Trophoblast cell (in vitro differentiated cells and primary cell): ENCODE results near the gene ALK.

Experiments used
- DNase-seq, 2 donors: peaks; one replicate each; pipeline ENCODE4 v3.0.0-alpha.2; 2016
- H2AFZ ChIP-seq: 2 replicates; pipeline ENCODE4 v1.6.1; 2013; ENCODE audit warnings: low read length, moderate library complexity, mild to moderate bottlenecking; ENCODE audit not compliant: insufficient read depth, poor library complexity
- H2AK5ac ChIP-seq: 2 replicates; pipeline ENCODE4 v1.6.1; 2013; ENCODE audit warnings: mild to moderate bottlenecking, low read length
- H2BK120ac ChIP-seq: 2 replicates; pipeline ENCODE4 v1.6.1; 2013; ENCODE audit warnings: low read length, mild to moderate bottlenecking, moderate library complexity; ENCODE audit not compliant: insufficient read depth, poor library complexity
- H2BK12ac ChIP-seq: 2 replicates; pipeline ENCODE4 v1.6.1; 2013; ENCODE audit warnings: mild to moderate bottlenecking, low read length, moderate library complexity
- H2BK5ac ChIP-seq: 2 replicates; pipeline ENCODE4 v1.6.1; 2013; ENCODE audit warnings: low read length, low read depth, moderate library complexity, mild to moderate bottlenecking; ENCODE audit not compliant: poor library complexity
- H3K14ac ChIP-seq: 2 replicates; pipeline ENCODE4 v1.6.1; 2013; ENCODE audit warnings: mild to moderate bottlenecking, low read length
- H3K18ac ChIP-seq: 2 replicates; pipeline ENCODE4 v1.6.1; 2013; ENCODE audit warnings: mild to moderate bottlenecking, low read length
- H3K23ac ChIP-seq: 2 replicates; pipeline ENCODE4 v1.6.1; 2013; ENCODE audit warnings: low read length
- H3K27ac ChIP-seq: 2 replicates; pipeline ENCODE4 v1.5.1; 2013; ENCODE audit warnings: low read depth, mild to moderate bottlenecking, inconsistent platforms, low read length, moderate library complexity
- H3K27me3 ChIP-seq: 2 replicates; pipeline ENCODE4 v1.6.1; 2013; ENCODE audit warnings: inconsistent platforms, mild to moderate bottlenecking, low read length, moderate library complexity; ENCODE audit not compliant: insufficient read depth
- H3K36me3 ChIP-seq, 2 experiments: 1 replicate in 1 of 2; 2 replicates in 1 of 2; pipeline ENCODE4 v1.6.1; 2013; ENCODE audit warnings: low read length in 2 of 2, mild to moderate bottlenecking in 2 of 2, moderate library complexity in 1 of 2; ENCODE audit not compliant: insufficient read depth in 2 of 2, control insufficient read depth in 1 of 2
- H3K4ac ChIP-seq: 2 replicates; pipeline ENCODE4 v1.6.1; 2013; ENCODE audit warnings: low read depth, mild to moderate bottlenecking, low read length, moderate library complexity
- H3K4me1 ChIP-seq, 2 experiments: 1 replicate in 1 of 2; 2 replicates in 1 of 2; pipeline ENCODE4 v1.6.1; 2013; ENCODE audit warnings: low read length in 2 of 2, mild to moderate bottlenecking in 2 of 2, moderate library complexity in 1 of 2; ENCODE audit not compliant: insufficient read depth in 2 of 2, control insufficient read depth in 1 of 2
- H3K4me2 ChIP-seq: 2 replicates; pipeline ENCODE4 v1.6.1; 2013; ENCODE audit warnings: inconsistent platforms, mild to moderate bottlenecking, low read length, moderate library complexity
- H3K4me3 ChIP-seq: 2 replicates; pipeline ENCODE4 v1.5.1; 2013; ENCODE audit warnings: mild to moderate bottlenecking, low read depth, low read length, inconsistent platforms
- H3K79me1 ChIP-seq: one replicate; pipeline ENCODE4 v1.6.1; 2013; ENCODE audit warnings: low read length
- H3K79me2 ChIP-seq: 2 replicates; pipeline ENCODE4 v1.6.1; 2013; ENCODE audit warnings: low read length, mild to moderate bottlenecking; ENCODE audit not compliant: control insufficient read depth, insufficient read depth, poor library complexity
- H3K9ac ChIP-seq: 2 replicates; pipeline ENCODE4 v1.6.1; 2013; ENCODE audit warnings: mild to moderate bottlenecking, low read length
- H3K9me3 ChIP-seq: 2 replicates; pipeline ENCODE4 v1.6.1; 2013; ENCODE audit warnings: low read depth, mild to moderate bottlenecking, control low read depth, inconsistent platforms, low read length; ENCODE audit not compliant: insufficient read depth
- H4K12ac ChIP-seq: 2 replicates; pipeline ENCODE4 v1.6.1; 2013; ENCODE audit warnings: low read depth, mild to moderate bottlenecking, low read length, moderate library complexity
- H4K8ac ChIP-seq: 2 replicates; pipeline ENCODE4 v1.6.1; 2013; ENCODE audit warnings: low read depth, mild to moderate bottlenecking, low read length, moderate library complexity
- H4K91ac ChIP-seq: one replicate; pipeline ENCODE4 v1.6.1; 2013; ENCODE audit warnings: low read depth, mild to moderate bottlenecking, low read length, moderate library complexity
- WGBS: extraction: QIAGEN DNeasy Blood & Tissue Kit; methylation state at CpG from one replicate; pipeline ENCODE4 v1.1.7; 2013; ENCODE audit warnings: missing lambda C conversion rate; ENCODE audit not compliant: insufficient read length, insufficient coverage; ENCODE audit errors: extremely low coverage; 5-methylcytosine and 5-hydroxymethylcytosine counted together

The ALK gene

DNA sequence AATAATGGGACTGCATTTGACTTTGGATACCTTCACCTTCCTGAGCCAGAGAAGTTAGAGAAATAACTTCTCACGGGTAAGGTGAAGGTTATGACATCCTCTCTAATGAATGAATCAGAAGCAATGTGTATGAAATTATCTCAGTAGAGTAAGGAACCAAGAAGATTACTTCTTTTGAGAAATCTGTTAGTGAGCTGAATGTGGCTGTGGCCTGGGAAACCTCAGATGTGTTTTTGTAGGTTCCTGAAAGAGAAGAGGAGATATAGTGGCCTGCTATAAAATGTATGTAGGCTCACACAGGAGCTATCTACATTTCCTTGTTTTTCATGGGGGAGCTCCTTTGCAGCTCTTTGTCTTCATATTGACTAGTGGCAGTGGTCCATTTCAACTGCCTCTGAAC lies 543.6 kb downstream of the ALK start:
- H3K23ac ChIP-seq, result no peak overlapping the region
- no peak overlapping the region for H3K18ac ChIP-seq
- no peak overlapping the region for H2AFZ ChIP-seq
- no peak overlapping the region for H3K27ac ChIP-seq
- no peaks in the 10 kb centered on the region for H3K9me3 ChIP-seq
- no peak overlapping the region for H4K91ac ChIP-seq
- DNase-seq, result no peak
- H3K4me2 ChIP-seq, result no peak overlapping the region
- no peak overlapping the region for H3K4me3 ChIP-seq
- no CpG with 5 or more reads among the region's 1 CpG for WGBS
- no peaks in the 10 kb centered on the region for H3K27me3 ChIP-seq
- H2AK5ac ChIP-seq, result no peak overlapping the region
- no peak overlapping the region for H3K4ac ChIP-seq
- no peaks in the 10 kb centered on the region for H3K36me3 ChIP-seq
- no peak overlapping the region for H2BK12ac ChIP-seq
- no peak overlapping the region for H2BK120ac ChIP-seq
- H3K79me2 ChIP-seq, result no peaks in the 10 kb centered on the region
- H2BK5ac ChIP-seq, result no peak overlapping the region
- H3K4me1 ChIP-seq, result no peaks in the 10 kb centered on the region
- no peak overlapping the region for H3K14ac ChIP-seq
- H3K79me1 ChIP-seq, result no peaks in the 10 kb centered on the region
- no peak overlapping the region for H4K8ac ChIP-seq
- H3K9ac ChIP-seq, result no peak overlapping the region
- H4K12ac ChIP-seq, result no peak overlapping the region

GRCh38 chr2:29376541-29376940 lies 544.8 kb downstream of the ALK start:
- H2AFZ ChIP-seq, result no peak overlapping the region

DNA sequence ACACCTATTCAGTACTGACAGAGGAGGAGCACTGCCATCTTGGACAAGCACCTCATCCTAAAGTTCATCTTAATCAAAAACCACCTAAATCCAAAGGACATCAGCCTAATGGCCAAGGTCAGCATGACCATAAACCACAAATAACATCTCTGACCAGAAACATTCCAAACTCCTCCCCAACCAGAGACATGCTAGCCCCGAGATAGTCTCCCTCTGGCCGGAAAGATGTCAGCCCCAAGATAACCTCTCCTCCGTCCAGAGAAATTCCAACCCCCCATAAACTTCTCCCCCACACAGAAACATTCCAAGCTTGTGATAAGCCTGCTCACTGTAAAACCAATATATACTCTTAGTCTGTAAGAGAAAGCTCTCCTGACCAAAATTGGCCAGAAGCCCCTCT lies 545.5 kb downstream of the ALK start:
- no peak overlapping the region for H2BK12ac ChIP-seq
- H3K4ac ChIP-seq, result no peak overlapping the region
- H3K79me2 ChIP-seq, result no peaks in the 10 kb centered on the region
- no peak overlapping the region for H3K27ac ChIP-seq
- no peaks in the 10 kb centered on the region for H3K36me3 ChIP-seq
- H3K9me3 ChIP-seq, result no peaks in the 10 kb centered on the region
- H4K91ac ChIP-seq, result no peak overlapping the region
- DNase-seq, result no peak
- no peaks in the 10 kb centered on the region for H3K27me3 ChIP-seq
- no peak overlapping the region for H2AK5ac ChIP-seq
- no peak overlapping the region for H4K12ac ChIP-seq
- no peak overlapping the region for H4K8ac ChIP-seq
- H2BK120ac ChIP-seq, result no peak overlapping the region
- no peak overlapping the region for H3K9ac ChIP-seq
- no peak overlapping the region for H3K23ac ChIP-seq
- no peaks in the 10 kb centered on the region for H3K79me1 ChIP-seq
- H3K4me2 ChIP-seq, result no peak overlapping the region
- H2AFZ ChIP-seq, result no peak overlapping the region
- H3K4me1 ChIP-seq, result no peaks in the 10 kb centered on the region
- no peak overlapping the region for H2BK5ac ChIP-seq
- no peak overlapping the region for H3K14ac ChIP-seq
- WGBS, result no CpG with 5 or more reads among the region's 3 CpGs
- no peak overlapping the region for H3K18ac ChIP-seq
- no peak overlapping the region for H3K4me3 ChIP-seq

More at GRCh38 chr2:29376541-29376940, 544.8 kb downstream of the ALK start:
- H3K23ac ChIP-seq, result no peak overlapping the region
- no peak overlapping the region for H4K91ac ChIP-seq
- no peak overlapping the region for H3K4me2 ChIP-seq
- no peak overlapping the region for H3K4ac ChIP-seq
- H3K4me3 ChIP-seq, result no peak overlapping the region
- H3K18ac ChIP-seq, result no peak overlapping the region
- H3K14ac ChIP-seq, result no peak overlapping the region
- H3K79me1 ChIP-seq, result no peaks in the 10 kb centered on the region
- H3K9ac ChIP-seq, result no peak overlapping the region
- DNase-seq, result no peak
- no peaks in the 10 kb centered on the region for H3K79me2 ChIP-seq
- H3K27ac ChIP-seq, result no peak overlapping the region
- H3K4me1 ChIP-seq, result no peaks in the 10 kb centered on the region
- no peaks in the 10 kb centered on the region for H3K36me3 ChIP-seq
- no peaks in the 10 kb centered on the region for H3K9me3 ChIP-seq
- H2BK5ac ChIP-seq, result no peak overlapping the region
- H2AK5ac ChIP-seq, result no peak overlapping the region
- no peak overlapping the region for H4K8ac ChIP-seq
- WGBS, result no CpG with 5 or more reads among the region's 2 CpGs
- H2BK12ac ChIP-seq, result no peak overlapping the region
- no peak overlapping the region for H2BK120ac ChIP-seq
- H3K27me3 ChIP-seq, result no peaks in the 10 kb centered on the region
- H4K12ac ChIP-seq, result no peak overlapping the region

DNA sequence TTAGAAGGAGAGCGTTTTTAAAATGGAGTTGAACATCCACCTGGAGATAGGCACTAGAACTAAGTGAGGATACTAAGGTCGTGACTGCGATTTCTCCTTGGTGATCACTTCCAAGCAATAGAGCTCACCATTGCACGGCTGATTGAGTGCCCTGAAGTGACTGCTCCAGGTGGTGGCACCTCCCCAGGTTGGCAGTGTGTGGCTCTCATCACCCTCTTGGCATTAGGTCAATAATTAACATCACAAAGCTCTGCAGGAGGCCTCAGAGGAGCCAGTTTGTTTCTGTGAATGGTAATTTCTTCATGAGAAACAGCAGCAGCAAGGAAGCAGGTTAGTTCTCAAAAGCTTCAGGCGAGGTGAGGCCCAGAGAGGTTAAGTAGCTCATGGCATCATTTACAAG lies 546.6 kb downstream of the ALK start:
- no peak overlapping the region for H2AFZ ChIP-seq
- no peak overlapping the region for H3K9ac ChIP-seq
- H2BK120ac ChIP-seq, result no peak overlapping the region
- H3K4me1 ChIP-seq, result no peaks in the 10 kb centered on the region
- no peak overlapping the region for H3K23ac ChIP-seq
- H3K27ac ChIP-seq, result no peak overlapping the region
- no peak overlapping the region for H3K18ac ChIP-seq
- H3K4ac ChIP-seq, result no peak overlapping the region
- no peak overlapping the region for H2AK5ac ChIP-seq
- DNase-seq, result no peak
- no peak overlapping the region for H4K8ac ChIP-seq
- WGBS, result 100% methylated on average over 1 of the region's 5 CpGs
- no peak overlapping the region for H2BK5ac ChIP-seq
- no peak overlapping the region for H3K4me2 ChIP-seq
- no peak overlapping the region for H2BK12ac ChIP-seq
- no peaks in the 10 kb centered on the region for H3K27me3 ChIP-seq
- H4K91ac ChIP-seq, result no peak overlapping the region
- H4K12ac ChIP-seq, result no peak overlapping the region
- H3K79me2 ChIP-seq, result no peaks in the 10 kb centered on the region
- H3K9me3 ChIP-seq, result no peaks in the 10 kb centered on the region
- H3K4me3 ChIP-seq, result no peak overlapping the region
- no peaks in the 10 kb centered on the region for H3K79me1 ChIP-seq
- no peak overlapping the region for H3K14ac ChIP-seq
- no peaks in the 10 kb centered on the region for H3K36me3 ChIP-seq
